CD4-positive, alpha-beta T cell treated with Interleukin-1 beta for 1 hour (primary cell): ENCODE data around the gene SEMA4A.
"Not testable (repeated sequence)": the region's sequence is repeated elsewhere in the genome, so short reads cannot be mapped to it uniquely, and the experiment has no call there.

ENCODE experiments used
- DNase-seq, 2 donors: peaks; one replicate each; pipeline ENCODE4 v3.0.0-alpha.2; 2020 to 2022

Gene SEMA4A

DNA sequence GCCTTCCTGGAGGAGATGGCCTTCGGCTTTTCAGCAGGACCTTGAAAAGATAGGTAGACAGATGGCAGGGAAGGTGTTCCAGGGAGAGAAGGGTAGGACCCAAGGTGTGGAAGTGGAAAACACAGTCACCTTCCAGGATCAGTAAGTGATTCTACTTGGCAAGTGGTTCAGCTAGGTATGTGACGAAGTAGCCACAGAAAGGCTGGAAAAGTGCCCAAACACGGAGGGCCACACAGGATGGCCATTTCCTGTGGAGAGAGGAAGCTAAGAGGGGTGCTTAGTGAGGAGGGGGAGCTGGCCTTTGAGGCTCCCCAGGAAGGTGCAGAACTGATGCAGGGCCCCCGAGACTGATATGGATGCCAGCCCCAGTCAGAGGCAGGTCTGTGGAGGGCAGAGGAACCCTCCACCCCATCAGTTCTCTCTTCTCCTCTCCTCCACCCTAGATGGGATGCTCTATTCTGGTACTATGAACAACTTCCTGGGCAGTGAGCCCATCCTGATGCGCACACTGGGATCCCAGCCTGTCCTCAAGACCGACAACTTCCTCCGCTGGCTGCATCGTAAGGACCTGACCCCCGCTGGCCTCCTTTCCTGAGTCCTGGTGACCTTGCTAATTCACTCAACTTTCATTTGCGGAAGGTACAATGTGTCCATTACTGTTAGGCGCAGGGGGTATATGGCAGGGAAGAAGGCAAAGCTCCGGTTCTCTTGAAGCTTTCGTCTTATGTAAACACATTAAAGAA lies 6.8 kb downstream of the SEMA4A start:
- DNase-seq: no peak

DNA sequence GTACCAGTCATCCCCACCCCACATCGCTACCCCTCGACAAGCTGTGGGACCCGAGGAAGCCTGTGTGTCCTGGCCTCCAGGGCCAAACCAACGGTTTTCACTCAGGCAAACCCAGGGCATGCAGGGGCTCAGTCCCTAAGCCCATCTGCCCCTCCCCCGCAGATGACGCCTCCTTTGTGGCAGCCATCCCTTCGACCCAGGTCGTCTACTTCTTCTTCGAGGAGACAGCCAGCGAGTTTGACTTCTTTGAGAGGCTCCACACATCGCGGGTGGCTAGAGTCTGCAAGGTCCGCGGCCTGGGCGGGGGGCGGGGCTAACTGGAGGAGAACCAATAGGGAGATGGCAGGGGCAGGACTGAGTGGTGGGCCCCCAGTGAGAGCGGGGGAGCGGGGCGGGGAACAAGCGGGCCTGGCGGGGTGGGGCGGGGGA lies 7.4 kb downstream of the SEMA4A start:
- peak; percentile 69 to 75 for DNase-seq

DNA sequence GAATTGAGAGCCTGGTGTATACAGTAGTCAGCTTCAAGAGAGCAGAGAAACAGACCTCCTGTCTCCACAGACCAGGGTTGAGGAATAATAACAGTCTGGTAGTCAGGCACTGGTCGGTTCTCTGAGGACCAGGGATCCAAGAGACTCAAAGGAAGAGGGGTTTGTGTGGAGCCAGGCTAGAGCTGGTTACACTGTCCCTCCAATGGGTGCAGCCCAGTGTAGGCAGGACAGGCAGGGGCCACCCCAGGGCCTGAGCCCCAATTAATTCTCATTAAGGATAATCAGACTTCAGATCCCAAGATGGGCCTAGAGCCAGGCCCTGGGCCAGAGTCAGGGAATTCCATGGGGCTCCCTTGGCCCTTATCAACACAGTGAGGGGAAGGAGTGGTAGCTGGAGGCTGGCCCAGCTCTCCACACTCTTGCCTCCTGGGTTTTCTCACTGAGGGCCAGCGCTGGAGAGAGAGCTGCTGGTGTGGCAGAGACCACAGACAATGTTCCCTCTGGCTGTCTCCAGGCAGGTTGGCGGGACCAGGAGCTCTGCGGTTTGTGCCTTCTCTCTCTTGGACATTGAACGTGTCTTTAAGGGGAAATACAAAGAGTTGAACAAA lies 9.1 kb downstream of the SEMA4A start:
- no peak for DNase-seq

DNA sequence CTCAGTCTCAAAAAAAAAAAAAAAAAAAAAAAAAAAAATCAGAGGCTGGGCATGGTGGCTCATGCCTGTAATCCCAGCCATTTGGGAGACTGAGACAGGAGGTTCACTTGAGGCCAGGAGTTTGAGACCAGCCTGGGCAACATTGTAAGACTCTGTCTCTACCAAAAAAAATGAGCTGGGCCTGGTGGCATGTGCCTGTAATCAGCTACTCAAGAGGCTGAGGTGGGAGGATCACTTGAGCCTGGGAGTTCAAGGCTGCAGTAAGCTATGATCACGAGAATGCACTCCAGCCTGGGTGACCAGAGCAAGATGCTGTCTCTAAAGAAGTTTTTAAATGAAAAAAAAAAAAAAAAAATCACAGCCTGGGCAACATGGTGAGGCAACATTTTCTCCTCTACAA lies 10.3 kb downstream of the SEMA4A start:
- no peak for DNase-seq

DNA sequence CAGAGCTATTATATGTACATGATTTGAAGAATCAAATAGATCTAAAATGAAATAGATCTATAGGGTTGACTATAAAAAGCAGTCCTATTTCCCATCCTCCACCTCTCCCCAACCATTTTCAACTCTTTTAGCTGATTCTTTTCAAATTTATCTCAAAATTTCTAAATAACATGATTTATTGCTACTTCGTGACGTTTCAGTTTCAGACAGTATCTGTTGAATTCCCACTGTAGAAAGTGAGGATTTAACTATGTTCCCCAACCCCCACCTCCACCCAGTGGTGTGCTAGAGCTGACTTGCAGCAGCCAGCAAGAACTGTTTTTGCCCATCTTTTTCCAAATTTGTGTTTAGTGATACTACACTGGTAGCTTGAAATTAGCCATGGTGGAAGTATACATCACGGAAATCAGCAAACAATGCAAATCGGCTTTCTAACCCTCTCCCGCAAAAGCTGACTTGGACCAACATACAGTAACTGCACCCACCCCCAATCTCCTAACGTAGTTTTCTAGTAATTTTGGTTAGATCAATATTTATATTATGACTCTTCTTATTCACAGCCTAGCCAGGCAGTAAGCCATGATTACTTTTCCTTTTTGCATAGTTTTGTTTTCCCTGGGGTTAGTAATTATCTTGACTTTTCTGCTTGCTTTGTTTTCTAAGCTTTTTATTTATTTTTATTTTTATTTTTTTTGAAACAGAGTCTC lies 10.9 kb downstream of the SEMA4A start:
- DNase-seq: no peak

DNA sequence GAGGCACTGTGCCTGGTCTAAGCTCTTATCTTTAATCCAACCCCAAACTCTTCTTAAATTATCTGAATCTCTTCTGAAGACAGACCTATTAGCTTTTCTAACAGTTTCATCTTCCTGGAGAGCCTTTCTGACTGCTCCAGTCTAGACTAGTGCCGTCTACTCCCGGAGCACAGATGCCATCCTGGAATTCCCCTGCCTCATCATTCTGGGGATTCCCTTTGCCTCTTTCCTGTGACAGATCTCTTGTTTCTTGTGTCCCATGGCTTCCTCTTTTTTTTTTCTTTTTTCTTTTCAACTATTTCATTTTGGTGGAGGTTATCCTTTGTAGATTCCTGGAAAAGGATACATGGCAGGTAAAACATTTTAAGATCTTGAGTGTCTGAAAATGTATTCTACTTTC lies 11.7 kb downstream of the SEMA4A start:
- peak; percentile 16 to 35 for DNase-seq

DNA sequence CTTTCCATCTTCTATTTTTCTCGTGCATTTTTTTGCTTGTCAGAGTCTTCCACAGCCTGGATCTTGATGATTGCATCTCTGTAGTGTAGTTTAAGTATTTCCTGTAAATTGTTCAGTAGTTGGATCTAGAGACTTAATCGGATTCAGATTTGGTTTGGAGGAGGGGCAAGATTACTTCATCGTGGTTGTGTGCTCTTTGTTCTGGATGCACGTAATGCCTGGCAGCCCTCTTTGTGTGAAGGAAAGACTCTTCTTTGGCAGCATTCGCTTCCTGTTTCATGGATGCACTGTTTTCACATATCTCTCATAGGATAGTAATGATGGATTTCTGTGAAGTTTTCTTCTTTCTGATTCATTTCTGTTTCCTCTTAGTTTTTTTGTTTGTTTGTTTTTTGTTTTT lies 14.2 kb downstream of the SEMA4A start:
- DNase-seq: no peak

DNA sequence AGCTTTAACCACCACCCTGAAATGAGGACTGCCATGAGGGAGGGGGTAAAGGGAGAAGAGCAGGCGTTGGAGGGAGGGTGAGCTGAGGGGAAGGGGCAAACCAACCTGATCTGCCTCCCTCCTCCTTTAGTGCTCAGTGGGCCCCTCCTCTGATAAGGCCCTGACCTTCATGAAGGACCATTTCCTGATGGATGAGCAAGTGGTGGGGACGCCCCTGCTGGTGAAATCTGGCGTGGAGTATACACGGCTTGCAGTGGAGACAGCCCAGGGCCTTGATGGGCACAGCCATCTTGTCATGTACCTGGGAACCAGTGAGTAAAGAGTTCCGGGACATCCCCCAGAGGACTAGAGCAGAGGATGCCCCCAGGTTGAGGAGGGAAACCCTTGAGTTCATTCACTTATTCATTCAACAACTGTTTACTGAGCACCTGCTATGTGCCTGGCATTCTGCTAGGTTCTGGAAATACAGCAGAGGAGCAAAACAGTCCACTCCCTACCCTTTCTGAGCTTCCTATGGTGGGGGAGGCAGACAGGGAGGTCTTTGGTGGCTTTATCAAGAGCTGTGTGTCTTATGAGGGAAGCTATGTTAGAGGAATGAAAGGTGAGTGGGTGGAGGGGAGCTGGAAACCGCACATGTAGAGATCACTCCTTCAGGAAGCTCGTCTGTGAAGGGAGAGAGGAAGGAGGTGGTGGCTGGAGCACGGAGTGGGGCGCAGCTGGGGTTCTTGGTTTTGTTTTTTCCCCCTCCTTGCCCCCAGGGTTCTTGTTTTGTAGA lies 19.5 kb downstream of the SEMA4A start:
- DNase-seq: no peak

DNA sequence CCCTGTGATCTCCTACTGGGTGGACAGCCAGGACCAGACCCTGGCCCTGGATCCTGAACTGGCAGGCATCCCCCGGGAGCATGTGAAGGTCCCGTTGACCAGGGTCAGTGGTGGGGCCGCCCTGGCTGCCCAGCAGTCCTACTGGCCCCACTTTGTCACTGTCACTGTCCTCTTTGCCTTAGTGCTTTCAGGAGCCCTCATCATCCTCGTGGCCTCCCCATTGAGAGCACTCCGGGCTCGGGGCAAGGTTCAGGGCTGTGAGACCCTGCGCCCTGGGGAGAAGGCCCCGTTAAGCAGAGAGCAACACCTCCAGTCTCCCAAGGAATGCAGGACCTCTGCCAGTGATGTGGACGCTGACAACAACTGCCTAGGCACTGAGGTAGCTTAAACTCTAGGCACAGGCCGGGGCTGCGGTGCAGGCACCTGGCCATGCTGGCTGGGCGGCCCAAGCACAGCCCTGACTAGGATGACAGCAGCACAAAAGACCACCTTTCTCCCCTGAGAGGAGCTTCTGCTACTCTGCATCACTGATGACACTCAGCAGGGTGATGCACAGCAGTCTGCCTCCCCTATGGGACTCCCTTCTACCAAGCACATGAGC lies 23.3 kb downstream of the SEMA4A start:
- no peak for DNase-seq

DNA sequence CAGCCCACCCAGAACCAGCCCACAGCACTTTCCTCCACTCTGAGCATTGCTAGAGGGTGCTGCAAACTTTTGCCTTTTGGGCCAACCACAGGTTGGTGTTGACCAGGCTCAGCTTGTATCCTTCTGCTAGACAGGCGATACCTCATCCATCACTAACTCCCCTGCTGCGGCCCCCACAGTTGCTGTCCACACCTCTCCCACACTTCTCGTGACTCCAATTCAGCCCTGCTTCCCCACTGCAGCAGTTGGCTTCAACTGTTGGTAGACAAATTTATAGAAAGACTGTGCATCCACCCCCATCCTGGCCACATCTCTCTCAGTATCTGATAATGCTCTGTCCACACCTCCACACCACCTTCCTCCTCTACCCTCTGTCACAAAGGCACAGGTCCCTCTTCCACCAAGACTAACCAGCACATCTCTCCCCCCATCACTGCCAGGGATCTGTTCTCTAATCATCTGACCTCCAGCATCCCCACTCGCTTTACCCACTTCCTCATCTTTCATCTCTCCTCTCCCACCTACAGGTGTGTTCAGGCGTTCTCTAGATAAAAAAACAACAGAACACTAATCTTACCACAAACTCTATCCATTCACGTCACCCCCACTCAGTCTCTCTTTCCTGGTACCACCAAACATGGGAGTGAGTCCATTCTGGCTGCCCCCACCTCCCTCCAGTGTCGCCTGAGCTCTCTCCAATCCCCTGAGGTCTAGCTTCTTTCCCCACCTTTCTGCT lies 24.7 kb downstream of the SEMA4A start:
- DNase-seq: no peak

DNA sequence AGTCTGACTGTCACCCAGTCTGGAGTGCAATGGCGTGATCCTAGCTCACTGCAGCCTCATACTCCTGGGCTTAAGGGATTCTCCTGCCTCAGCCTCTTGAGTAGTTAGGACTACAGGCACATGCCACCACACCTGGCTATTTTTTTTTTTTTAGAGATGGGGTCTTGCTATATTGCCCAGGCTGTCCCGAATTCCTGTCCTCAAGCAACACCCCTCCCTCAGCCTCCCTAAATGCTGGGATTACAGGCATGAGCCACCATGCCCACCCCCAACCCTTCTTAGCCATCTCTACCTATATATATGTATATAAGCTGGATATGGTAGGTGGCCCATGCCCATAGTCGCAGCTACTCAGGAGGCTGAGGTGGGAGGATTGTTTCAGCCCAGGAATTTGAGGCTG lies 27.1 kb downstream of the SEMA4A start:
- no peak for DNase-seq

DNA sequence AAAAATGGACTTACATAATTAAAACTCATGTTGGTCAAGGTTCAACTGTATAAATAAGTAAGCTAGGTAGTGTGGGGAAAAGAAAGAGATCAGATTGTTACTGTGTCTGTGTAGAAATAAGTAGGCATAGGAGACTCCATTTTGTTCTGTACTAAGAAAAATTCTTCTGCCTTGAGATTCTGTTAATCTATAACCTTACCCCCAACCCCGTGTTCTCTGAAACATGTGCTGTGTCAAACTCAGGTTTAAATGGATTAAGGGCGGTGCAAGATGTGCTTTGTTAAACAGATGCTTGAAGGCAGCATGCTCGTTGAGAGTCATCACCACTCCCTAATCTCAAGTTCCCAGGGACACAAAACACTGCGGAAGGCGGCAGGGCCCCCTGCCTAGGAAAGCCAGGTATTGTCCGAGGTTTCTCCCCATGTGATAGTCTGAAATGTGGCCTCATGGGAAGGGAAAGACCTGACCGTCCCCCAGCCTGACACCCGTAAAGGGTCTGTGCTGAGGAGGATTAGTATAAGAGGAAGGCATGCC lies 28.1 kb downstream of the SEMA4A start:
- DNase-seq: not testable (repeated sequence)

DNA sequence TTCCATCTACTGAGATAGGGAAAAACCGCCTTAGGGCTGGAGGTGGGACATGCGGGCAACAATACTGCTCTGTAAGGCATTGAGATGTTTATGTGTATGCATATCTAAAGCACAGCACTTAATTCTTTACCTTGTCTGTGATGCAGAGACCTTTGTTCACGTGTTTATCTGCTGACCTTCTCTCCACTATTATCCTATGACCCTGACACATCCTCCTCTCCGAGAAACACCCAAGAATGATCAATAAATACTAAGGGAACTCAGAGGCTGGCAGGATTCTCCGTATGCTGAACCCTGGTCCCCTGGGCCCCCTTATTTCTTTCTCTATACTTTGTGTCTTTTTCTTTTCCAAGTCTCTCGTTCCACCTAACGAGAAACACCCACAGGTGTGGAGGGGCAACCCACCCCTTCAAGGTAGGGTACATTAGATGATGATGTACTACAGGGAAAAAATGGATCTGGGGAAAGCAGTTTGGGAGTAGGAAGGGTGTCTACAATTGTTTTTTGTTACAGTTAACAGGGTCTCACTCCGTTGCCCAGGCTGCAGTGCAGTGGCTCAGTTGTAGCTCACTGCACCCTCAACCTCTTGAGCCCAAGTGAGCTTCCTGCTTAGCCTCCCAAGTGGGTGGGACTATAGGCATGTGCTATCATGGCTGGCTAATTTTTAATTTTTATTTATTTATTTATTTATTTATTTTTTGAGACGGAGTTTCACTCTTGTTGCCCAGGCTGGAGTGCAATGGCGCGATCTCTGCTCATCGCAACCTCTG lies 28.8 kb downstream of the SEMA4A start:
- DNase-seq: not testable (repeated sequence)

DNA sequence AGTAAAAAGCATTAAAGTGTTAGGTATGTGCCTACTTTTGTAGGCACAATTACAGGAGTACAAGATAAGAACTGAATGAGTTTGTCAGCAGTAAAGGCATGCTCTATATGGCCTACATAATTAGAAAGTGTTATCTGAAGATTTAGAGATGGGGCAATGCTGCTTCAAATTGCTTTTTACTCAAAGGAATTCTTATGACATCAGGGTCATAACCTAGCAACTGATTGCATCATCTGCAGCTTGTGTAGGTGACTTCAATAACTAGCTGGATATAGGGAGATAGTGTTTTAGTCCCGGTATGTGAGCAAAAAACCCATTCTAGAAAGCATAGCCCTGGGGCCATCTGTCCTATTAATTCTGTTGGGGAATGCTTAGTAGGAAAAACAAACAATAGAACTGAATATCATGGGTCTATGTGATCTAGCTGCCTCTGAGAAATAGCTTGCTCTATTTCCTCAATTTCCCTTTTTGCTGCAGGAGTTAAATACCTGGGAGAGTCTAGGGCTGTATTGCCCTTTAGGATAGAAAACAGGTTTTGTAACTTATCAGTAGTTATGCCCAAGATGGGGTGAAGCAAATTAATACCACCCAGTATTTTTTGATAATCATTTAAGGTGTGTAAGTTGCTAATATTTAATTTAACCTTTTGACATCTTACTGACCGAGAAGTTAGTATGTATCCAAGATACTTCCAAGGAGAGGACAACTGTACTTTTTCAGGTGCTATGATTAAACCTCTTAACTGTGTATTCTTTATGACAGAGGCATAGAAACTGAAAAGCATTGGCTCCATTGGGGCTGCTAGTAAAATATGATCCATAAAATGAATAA lies 33.2 kb downstream of the SEMA4A start:
- not testable (repeated sequence) for DNase-seq

DNA sequence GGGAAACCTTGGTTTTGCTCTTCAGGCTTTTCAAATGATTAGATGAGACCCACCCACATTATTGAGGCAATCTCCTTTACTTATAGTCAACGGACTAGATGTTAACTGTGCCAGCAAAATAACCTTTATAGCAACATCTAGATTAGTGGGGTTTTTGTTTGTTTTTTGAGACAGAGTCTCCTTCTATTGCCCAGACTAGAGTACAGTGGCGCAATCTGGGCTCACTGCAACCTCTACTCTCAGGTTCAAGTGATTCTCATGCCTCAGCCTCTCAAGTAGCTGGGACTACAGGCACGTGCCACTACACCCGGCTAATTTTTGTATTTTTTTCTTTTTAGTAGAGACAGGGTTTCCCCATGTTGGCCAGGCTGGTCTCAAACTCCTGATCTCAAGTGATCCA lies 36.9 kb downstream of the SEMA4A start:
- not testable (repeated sequence) for DNase-seq

DNA sequence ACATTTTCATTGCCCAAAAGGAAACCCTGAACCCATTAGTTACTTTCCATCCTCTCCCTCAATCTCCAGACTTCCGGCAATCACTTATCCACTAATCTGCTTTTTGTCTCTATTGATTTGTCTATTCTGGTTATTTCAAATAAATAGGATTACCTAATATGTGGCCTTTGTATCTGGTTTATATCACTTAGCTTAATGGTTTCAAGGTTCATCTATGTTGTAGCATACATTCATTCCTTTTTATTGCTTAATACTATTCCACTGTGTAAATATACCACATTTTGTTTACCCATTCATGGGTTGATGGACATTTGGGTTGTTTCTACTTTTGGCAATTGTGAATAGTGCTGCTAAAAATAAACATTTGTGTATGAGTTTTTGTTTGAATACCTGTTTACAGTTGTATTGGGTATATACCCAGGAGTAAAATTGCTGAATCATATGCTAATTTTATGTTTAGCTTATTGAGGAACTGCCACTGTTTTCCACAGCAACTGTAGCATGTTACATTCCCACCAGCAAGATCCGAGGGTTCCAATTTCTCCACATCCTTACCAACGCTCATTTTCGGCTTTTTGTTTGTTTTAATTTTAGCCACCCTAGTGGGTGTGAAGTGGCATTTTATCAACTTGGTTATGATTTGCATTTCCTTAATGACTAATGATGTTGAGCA lies 38.0 kb downstream of the SEMA4A start:
- no peak for DNase-seq

DNA sequence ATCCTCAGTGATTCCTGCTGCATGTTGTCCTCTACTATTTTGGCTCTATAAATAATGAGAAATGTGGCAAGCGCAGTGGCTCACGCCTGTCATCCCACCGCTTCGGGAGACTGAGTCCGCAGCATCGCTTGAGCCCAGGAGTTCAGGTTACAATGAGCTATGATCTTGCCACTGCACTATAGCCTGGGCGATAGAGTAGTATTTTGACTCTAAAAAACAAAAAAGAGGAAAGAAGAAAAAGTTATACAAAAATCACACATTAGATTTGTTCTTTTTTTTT lies 39.8 kb downstream of the SEMA4A start:
- DNase-seq: no peak

DNA sequence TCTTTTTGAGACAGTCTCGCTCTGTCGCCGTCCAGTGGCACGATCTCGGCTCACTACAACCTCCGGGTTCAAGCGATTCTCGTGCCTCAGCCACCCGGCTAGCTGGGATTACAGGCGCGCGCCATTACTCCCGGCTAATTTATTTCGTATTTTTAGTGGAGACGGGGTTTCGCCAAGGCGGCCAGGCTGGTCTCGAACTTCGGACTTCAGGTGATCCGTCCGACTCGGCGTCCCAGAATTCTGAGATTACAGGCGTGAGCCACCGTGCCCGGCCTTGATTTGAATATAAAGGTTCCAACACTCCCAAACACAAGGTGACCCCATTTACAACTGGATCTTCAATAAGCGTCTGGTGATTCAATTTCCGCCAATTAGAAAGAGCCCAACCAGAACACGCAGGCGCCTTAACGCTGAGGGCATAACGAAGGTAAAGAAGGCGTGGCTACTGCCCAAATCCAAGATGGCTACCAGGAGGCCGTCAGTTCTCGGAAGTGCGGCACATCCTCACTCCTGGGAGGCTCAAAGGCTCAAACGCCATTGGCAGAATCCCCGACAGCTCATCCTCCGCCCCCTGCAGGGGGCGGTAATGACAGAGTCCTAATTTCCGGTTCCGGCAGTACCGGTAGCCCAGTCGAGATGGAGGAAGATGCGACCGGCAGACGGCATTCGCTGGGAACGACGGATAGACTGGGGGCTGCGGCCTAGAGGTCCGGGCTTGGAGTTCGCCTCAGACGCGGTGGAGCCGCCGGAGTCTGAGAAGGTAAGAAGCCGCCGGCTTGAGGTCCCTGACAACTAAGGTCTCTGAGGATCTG lies 40.3 kb downstream of the SEMA4A start, which contains the start of gene SLC25A44:
SLC25A44 (plus strand) TSS at position 617 of the 812 bp plus-strand sequence. CDS start 5,744 bp downstream, outside the sequence.
- DNase-seq: peak; percentile 98 to 99

DNA sequence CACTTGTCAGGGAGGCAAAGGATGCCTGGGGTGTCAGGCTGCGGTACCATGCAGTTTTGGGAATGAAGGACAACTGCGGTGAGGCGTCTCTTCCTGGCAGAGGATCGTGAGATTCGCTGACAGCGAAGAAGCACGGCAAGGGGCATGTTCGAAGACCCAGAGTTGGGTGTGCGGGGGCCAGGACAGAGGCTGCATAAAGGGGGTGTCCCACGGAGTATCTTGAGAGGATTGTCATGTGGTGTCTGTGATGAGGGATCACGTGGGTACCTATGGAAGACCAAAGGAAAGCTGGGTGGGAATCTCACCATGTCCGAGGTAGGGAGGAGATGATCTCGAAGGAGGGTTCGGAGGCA lies 40.9 kb downstream of the SEMA4A start:
- peak in 1 of 2 donors; percentile 15 for DNase-seq
